Left ventricle myocardium inferior (tissue), 1 donor: Measurements from ENCODE around the gene EXD1. TPM values are rescaled to one million over a fixed set of nuclear protein-coding genes. Genes with fewer than 3 reads are reported as not detected.

Experiments used
- DNase-seq: peaks from one replicate; pipeline ENCODE4 v3.0.0-alpha.2; 2020
- H3K27ac ChIP-seq: fragments of 200-600 bp; replicated peaks from 2 replicates; pipeline ENCODE4 v1.8.0; 2021
- H3K27me3 ChIP-seq: fragments of 200-600 bp; 2 replicates; pipeline ENCODE4 v1.8.0; 2021; ENCODE audit warnings: low read depth
- H3K36me3 ChIP-seq: fragments of 200-600 bp; 2 replicates; pipeline ENCODE4 v1.8.0; 2021
- H3K4me1 ChIP-seq: fragments of 200-600 bp; 2 replicates; pipeline ENCODE4 v1.8.0; 2021
- H3K4me3 ChIP-seq: fragments of 200-600 bp; 2 replicates; pipeline ENCODE4 v1.8.0; 2021; ENCODE audit warnings: mild to moderate bottlenecking, moderate library complexity
- H3K9me3 ChIP-seq: fragments of 200-600 bp; replicated peaks from 2 replicates; pipeline ENCODE4 v1.8.0; 2021
- intact Hi-C: fragments of 100-400 bp; cut with micrococcal nuclease; formaldehyde crosslinking; loops from one replicate; pipeline ENCODE4 v1.11.0; 2022
- long read RNA-seq: library from polyadenylated mRNA; unstranded; transcript quantifications from one replicate; pipeline ENCODE4 v2.0.0, GENCODE V29; 2021
- total RNA-seq: library from RNA; stranded (reverse); fragmentation: NEBNext Ultra II Directional; extraction: Animal tissue kit (Norgen Biotek cat#: 25700); gene quantifications from one replicate; pipeline ENCODE4 v1.2.1, GENCODE V29; 2021
- TF ChIP-seq, protein P1 (sequence below): fragments of 200-600 bp; IDR thresholded peaks from 2 replicates; pipeline ENCODE4 v1.8.0; 2021; ENCODE audit warnings: antibody characterized with exemption, mild to moderate bottlenecking, borderline replicate concordance
- donor health status: DM: no; HTN: yes; CAD: no; lungs with severe emphysema.

EXD1 gene, protein sequence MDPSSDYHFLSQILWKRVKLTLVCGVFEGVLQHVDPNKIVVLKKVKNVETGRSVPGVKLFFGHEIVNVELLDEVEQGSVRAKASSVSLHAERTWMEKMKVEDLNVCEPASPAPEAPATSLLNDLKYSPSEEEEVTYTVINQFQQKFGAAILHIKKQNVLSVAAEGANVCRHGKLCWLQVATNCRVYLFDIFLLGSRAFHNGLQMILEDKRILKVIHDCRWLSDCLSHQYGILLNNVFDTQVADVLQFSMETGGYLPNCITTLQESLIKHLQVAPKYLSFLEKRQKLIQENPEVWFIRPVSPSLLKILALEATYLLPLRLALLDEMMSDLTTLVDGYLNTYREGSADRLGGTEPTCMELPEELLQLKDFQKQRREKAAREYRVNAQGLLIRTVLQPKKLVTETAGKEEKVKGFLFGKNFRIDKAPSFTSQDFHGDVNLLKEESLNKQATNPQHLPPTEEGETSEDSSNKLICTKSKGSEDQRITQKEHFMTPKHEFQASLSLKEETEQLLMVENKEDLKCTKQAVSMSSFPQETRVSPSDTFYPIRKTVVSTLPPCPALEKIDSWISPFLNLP
- total RNA-seq, result not detected
- long read RNA-seq, result 0 reads

DNA sequence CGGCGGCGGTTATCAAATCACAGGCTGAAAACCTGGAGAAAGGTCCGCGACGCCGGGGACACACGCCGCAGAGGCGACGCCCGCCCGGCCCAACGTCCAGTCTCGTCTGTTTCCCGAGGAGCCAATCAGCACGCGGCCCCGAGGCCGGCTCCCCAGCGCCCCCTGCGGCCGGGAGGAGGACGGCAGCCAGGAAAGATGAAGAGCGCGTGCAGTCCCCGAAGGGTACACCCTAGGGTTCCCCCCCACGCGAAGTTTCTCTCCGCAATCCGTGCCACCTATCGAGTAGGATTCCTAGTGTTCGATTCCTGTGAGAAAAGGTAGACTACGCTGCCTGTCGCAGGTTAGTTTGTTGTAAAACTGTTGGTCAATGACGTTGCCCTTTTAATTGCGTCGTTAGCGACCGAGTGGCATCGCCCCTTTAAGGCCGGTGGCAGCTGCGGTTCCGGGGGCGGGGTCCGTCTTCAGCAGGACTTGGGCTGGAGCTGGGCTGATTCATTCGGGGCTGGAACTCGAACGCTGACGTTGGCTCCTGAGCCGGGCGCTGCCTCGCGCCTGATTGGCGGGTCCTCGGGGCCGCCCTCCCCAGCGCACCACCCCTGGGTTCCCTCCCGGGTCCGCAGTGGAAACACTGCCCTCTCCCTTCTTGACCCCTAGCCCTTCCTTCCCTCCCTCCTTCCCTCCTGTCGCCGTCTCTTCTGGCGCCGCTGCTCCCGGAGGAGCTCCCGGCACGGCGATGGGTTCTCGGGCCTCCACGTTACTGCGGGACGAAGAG, at the start of gene EXD1, which contains the start of gene CHP1:
Gene EXD1 (minus strand): TSS at position 108 of the 772 bp plus-strand sequence. CDS start 4,182 bp downstream, outside the sequence.
Gene CHP1 (plus strand): TSS at position 619 of the 772 bp plus-strand sequence. CDS start 115 bp downstream, at position 734.
- DNase-seq, result peak; percentile 99
- no peaks in the 10 kb centered on the region for H3K9me3 ChIP-seq
- H3K4me3 ChIP-seq, result peak within 1 kb of the TSS; percentile 79
- no peaks in the 10 kb centered on the region for H3K27me3 ChIP-seq
- intact Hi-C loops, result no loop called here
- TF ChIP-seq, protein P1, sequence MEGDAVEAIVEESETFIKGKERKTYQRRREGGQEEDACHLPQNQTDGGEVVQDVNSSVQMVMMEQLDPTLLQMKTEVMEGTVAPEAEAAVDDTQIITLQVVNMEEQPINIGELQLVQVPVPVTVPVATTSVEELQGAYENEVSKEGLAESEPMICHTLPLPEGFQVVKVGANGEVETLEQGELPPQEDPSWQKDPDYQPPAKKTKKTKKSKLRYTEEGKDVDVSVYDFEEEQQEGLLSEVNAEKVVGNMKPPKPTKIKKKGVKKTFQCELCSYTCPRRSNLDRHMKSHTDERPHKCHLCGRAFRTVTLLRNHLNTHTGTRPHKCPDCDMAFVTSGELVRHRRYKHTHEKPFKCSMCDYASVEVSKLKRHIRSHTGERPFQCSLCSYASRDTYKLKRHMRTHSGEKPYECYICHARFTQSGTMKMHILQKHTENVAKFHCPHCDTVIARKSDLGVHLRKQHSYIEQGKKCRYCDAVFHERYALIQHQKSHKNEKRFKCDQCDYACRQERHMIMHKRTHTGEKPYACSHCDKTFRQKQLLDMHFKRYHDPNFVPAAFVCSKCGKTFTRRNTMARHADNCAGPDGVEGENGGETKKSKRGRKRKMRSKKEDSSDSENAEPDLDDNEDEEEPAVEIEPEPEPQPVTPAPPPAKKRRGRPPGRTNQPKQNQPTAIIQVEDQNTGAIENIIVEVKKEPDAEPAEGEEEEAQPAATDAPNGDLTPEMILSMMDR, result peak; percentile 98
- H3K36me3 ChIP-seq, result no peaks in the 10 kb centered on the region
- peak within 1 kb of the TSS; percentile 91 for H3K27ac ChIP-seq
- peaks cover 41% of the 10 kb centered on the region for H3K4me1 ChIP-seq

DNA sequence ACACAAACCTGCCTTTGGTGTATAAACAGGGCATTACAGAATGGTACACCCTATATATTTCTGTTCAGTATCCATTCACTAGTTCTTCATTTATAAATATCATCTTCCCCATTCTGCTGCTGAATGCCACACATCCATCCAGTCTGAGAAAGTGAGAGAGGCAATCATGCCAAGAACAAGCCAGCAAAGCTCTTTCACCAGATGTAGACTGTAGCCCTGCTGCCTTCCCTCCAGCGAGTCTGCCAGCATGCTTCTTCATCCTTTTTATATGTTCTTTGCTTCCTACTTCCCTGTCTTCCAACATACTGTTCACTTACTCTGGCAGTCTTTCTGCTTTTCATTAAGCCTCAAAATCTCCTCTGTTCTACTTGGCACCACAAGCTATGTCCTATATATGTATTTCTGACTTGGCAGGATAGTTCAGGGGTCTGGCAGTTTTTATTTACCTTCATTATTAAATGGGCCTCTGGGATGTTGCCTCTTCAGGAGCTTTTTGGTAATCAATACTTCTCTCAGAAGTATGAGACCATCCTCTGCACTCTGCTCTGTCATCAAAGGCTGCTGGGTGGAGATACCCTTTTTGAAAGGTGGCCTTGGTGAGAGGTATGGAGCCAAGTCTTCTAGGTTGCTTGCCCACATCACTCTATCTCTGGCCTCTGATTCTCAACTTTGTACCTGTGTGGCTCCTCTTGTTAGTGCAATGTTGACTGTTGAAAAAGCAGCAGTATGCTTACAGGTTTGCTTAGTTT, 49.2 kb upstream of the EXD1 start:
- peaks cover 49% of the 10 kb centered on the region for H3K36me3 ChIP-seq
- DNase-seq, result no peak
- TF ChIP-seq, protein P1, result no peak

DNA sequence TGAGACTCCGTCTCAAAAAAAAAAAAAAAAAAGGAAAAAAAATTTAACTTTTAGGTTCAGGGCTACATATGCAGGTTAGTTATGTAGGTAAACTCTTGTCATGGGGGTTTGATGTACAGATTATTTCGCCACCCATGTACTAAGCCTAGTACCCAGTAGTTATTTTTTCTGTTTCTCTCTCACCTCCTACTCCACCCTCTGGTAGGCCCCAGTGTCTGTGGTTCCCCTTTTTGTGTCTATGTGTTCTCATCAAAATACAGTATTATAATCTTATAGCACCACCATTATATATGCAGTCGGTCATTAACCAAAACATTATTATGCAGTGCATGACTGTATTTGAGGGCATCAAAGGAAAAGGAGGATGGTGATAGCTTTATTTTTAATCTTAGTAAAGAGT, 47.8 kb upstream of the EXD1 start:
- H3K4me3 ChIP-seq, result no peak overlapping the region
- H3K27ac ChIP-seq, result no peak overlapping the region
- no peaks in the 10 kb centered on the region for H3K27me3 ChIP-seq
- no peak for DNase-seq
- peaks cover 62% of the 10 kb centered on the region for H3K36me3 ChIP-seq
- TF ChIP-seq, protein P1, result no peak
- intact Hi-C loops, result no loop called here
- H3K4me1 ChIP-seq, result peaks cover 4% of the 10 kb centered on the region
- H3K9me3 ChIP-seq, result no peaks in the 10 kb centered on the region

More for the DNA sequence above, 49.2 kb upstream of the EXD1 start:
- H3K9me3 ChIP-seq, result no peaks in the 10 kb centered on the region
- peaks cover 15% of the 10 kb centered on the region for H3K4me1 ChIP-seq
- intact Hi-C loops, result no loop called here
- no peak overlapping the region for H3K27ac ChIP-seq
- no peaks in the 10 kb centered on the region for H3K27me3 ChIP-seq
- no peak overlapping the region for H3K4me3 ChIP-seq

DNA sequence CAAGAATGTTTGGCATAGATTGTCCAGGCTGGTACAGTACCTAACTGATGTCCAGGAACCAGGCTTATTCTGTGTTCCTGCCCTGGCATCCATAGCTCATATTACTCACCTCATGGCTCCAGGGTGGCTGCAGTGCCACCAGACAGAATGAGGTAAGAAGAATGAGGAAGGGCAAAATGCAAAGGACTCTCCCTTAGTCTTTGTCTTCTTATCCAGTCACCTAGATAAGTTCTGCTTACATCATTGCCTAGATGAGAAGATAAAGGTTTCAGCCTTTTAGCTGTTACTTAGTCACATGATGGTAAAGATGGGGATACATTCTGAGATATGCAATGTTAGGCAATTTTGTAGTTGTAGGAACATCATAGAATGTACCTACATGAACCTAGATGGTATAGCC, 46.3 kb upstream of the EXD1 start:
- intact Hi-C loops, result no loop called here
- TF ChIP-seq, protein P1, result no peak
- DNase-seq, result no peak
- H3K27ac ChIP-seq, result no peak overlapping the region
- no peaks in the 10 kb centered on the region for H3K9me3 ChIP-seq
- H3K36me3 ChIP-seq, result peaks cover 75% of the 10 kb centered on the region
- H3K4me3 ChIP-seq, result no peak overlapping the region
- H3K27me3 ChIP-seq, result no peaks in the 10 kb centered on the region
- H3K4me1 ChIP-seq, result no peaks in the 10 kb centered on the region

DNA sequence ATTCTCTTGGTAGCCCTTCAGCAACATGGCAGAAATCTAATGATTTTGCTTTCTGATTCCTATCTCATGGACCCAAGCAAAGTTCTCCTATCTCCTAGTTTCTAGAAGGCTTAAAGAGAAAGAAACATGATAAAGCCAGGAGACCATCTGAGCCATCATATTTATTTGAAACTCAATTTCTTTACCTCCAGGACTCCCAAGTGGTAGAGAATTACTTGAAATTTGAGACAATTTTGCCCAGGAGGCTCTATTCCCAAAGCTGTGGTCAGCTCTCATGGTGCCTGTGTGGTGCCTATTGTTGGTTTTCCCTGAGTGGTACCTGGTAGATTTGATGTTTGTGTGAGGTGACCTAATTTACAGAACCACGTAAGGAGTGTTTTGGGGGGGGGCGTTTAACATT, 39.3 kb upstream of the EXD1 start:
- TF ChIP-seq, protein P1, result no peak
- Histone ChIP-seq H3K4me1 (no peaks in the 10 kb centered on the region), H3K4me3 (no peak overlapping the region), H3K9me3 (no peaks in the 10 kb centered on the region), H3K27me3 (no peaks in the 10 kb centered on the region), H3K27ac (no peak overlapping the region), H3K36me3 (peaks cover 73% of the 10 kb centered on the region)
- DNase-seq, result no peak
- intact Hi-C loops, result no loop called here
